HG02623 (cell line): ENCODE results near the gene TEX13A.
"Not testable (repeated sequence)": the region's sequence is repeated elsewhere in the genome, so short reads cannot be mapped to it uniquely, and the experiment has no call there.

Experiments used
- ATAC-seq: cut with Tn5 transposase; IDR thresholded peaks from one replicate; pipeline ENCODE4 v1.9.1; 2021; ENCODE audit warnings: moderate library complexity; ENCODE audit not compliant: unreplicated experiment

TEX13A gene, protein sequence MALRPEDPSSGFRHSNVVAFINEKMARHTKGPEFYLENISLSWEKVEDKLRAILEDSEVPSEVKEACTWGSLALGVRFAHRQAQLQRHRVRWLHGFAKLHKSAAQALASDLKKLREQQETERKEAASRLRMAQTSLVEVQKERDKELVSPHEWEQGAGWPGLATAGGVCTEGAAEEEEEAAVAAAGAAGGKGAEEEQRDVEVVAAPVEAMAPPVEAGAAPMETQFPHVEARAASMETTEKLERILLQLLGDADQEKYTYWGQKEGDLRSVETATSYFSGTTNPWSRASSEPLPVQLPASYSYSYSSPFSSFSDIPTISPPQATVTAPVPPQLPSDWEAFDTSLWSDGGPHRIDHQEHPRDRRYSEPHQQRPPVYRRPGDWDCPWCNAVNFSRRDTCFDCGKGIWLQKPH

DNA sequence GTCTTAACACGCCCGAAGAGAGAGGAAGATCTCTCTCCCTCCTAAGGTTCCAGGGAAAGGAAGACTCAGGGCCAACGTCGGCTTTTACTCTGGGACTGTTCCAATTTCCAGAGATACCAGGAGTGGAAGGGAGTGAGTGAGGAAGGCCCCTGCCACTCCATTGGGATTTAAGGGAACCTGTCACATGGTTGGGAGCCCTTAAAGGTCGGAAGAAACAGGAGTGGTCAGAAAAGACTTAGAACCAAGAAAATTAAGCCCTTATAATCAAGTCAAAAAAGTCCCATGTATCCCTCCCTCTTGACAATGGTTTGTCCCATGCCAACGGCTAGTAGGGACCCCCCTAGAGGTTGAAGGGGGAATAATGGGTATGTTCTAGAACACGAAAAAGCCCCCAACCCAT, at the start of gene TEX13A:
Gene TEX13A, minus strand, starts transcription at position 59 of the 400 bp plus-strand sequence. CDS start 297 bp downstream, outside the sequence.
- no peak for ATAC-seq

DNA sequence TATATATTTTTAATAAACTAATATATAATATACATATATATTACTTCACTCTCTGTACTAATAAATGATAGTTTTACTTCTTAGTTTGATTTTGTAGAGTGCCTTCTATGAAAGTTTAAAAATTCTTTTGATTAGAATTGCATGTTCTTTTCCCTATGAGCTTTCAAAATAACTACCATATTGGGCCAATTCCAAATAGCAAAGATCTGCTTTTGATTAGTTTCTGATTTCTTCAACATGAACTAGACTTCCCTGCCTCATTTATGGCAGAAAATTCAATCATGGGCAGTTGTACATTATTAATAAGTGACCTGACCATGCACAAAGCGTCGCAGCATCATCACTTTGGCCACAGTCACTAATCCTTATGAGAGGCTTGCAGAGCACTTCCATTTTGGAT, 48.9 kb upstream of the TEX13A start:
- no peak for ATAC-seq

DNA sequence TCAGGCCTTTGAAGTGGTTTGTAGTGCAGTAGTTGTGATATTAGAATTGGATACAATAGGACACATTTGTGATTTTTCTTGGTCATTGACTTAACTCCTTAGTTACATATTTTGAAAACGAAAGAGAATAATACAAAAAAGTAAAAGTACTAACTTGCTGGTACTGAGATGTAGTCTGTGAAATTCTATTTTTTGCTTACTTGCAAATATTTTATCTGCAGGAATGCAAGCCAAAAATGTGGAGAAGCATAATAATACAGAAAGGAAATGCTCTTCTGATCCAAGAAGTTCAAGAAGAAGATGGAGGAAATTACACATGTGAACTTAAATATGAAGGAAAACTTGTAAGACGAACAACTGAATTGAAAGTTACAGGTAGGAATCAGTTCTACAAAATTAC, 46.7 kb upstream of the TEX13A start:
- ATAC-seq = no peak

DNA sequence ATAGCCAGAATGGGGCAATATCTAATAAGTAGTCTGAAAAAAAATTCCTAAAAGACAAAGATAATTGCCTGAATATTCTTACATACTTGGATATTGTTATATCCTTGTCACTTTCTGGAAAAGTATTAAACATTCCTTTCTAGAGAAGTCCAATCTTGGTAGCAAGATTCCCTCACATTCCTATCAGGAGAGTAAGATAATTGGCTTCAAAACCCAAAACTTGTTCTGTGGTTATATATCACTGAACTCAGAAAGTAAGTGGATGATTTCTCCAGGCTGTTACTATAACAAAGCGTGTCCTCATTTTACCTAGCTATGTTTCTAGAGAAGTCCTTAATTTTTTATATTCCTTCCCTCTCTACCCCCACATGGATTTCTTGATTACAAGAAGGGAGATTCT, 46.0 kb upstream of the TEX13A start:
- no peak for ATAC-seq

DNA sequence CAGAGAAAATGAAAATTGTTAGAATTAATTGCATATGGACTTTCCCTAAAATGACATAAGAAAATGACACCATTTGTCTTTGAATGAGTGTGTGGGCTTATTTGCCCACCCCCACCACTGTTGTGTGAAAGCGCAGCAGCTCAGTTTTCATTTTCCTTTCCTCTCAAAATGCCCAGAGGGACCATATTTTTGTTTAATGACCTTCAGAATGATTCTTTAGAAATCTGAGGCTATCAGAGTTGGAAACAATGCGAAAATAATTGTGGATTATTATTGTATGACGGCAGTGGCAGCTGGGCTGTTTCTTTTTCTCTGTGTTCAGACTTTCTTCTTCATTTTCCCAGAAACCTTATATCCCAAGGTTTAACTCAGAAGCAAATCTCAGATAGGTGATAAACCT, 44.6 kb upstream of the TEX13A start:
- no peak for ATAC-seq

DNA sequence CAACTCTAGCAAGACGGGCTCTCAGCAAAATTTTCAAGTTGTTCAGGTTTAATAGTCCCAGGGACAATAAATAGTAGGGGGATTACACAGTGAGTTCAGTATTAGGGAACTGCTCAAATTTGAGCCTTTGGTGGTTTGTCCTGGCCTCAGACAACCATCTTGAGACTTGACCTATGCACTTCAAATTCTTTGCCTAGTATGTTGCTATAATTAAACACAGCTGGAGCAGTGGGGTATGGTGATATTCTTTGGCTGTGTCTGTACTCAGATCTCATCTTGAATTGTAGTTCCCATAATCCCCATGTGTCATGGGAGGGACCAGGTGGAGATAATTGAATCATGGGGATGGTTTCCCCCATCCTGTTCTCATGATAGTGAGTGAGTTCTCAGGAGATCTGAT, 43.3 kb upstream of the TEX13A start:
- no peak for ATAC-seq

DNA sequence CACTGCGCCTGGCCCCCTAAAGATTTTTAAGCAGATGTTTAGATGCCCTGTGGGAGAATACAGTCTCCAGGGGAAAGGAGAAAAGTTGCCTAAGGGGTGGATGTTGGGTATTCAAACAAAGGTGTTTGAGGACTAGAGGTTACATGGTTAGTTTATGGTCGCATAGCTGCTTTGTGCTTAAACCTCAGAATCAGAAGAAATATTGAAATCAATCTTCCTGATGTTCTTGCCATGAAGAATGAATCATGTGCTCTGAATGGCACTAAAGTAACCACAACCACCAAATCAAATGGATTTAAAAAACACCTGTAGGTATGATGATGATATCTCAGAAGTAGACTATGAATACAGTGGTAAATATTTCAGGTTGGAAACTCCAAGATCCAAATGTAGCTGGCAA, 42.7 kb upstream of the TEX13A start:
- no peak for ATAC-seq

DNA sequence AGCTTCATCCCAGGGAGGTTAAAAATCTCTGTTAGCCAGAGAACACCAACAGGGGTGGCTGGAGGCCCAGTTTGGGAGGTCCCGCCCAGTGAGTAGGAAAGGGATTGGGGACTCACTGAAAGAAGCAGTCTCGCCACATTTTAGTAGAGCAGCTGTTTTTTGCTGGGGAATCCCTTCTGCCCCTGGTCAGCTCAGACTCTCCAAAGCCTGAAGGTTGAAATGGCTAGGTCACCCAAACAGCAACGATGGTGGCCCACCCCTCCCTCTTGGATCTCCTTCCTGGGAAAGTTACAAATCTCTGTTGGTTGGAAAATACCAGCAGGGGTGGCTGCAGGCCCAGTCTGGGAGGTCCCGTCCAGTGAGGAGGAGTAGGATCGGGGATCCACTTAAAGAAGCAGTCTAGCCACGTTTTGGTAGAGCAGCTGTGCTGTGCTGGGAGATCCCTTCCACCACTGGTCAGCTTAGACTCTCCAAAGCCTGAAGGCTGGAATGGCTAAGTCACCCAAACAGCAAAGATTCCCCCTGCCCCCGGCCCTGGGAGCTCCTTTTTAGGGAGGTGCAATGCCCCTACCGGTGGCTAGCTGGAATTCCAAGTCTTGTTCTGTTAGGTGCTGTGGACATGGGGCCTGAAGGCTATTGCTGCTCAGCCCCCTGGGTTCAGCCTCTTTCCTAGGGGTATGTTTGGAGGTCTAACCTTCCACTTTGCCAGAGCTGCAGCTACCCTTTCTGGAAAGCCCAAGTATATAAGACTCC, 40.0 kb upstream of the TEX13A start:
- no peak for ATAC-seq

DNA sequence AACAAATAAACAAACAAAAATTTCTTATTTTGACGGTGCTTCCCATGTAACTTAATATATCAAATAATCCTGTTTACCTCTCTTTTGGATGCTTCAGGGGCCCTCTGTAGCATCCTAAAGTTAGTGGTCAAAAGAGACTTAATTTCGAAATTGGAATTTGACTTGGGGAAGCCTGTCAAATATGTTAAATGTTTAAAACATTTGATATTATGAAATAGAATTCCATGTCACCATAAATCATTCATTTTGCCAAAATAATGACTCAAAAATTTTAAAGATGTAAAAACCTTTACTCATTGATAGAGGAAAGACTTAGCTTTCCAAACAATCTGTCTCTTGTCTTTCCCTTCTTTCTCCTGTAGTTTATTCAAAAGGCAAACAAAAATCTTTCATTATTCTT, 20.6 kb upstream of the TEX13A start:
- no peak for ATAC-seq

DNA sequence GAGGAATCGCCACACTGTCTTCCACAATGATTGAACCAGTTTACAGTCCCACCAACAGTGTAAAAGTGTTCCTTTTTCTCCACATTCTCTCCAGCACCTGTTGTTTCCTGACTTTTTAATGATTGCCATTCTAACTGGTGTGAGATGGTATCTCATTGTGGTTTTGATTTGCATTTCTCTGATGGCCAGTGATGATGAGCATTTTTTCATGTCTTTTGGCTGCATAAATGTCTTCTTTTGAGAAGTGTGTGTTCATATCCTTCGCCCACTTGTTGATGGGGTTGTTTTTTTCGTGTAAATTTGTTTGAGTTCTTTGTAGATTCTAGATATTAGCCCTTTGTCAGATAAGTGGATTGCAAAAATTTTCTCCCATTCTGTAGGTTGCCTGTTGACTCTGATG, 16.9 kb upstream of the TEX13A start:
- ATAC-seq = not testable (repeated sequence)

DNA sequence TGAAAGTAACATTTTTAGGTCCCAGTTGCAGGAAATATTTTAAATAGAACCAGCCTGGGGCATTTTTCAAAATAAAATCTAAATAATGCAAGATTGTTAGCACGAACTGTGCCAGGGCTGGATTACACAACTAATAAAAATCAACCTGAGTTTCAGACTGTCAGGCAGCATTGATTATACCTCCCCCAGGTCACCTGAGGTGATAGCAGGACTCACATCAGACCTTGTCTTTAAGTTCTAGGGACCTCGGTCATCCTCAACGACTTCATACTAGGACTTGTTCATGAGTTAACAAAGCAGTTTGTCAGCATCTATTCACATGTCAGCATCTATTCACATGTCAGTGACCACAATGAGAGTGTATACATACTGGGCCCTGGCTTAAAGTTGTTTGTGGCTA, 8.7 kb upstream of the TEX13A start:
- no peak for ATAC-seq

DNA sequence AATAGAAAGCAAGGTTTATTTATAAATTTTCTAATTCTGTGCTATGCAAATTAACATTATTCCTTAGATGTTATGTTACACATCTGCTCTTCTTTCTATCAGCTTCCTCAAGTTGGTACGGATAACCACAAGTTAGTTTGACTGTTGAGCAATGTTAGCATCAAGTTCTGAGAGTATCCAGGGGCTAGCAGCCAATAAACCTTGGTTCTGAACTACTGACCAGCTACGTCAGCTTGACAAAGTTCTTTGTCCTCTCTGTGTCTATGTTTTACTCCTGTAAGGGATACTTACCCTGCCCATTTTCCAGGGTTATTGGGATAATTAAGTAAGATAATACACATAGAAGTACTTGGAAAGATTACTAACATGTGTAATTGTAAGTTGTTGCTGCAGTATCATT, 8.1 kb upstream of the TEX13A start:
- ATAC-seq = no peak

DNA sequence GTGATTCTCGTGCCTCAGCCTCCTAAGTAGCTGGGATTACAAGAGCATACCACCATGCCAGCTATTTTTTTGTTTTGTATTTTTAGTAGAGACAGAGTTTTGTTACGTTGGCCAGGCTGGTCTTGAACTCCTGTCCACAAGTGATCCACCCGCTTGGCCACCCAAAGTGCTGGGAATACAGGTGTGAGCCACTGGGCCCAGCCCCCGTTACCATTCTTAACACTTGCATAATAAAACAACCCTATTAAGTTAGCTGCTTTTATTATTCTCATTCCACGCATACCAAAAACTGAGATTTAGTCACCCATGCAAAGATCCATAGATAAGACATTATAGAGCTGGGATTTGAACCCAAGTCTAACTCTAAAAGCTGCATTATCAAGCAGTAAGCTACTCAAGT, 6.0 kb upstream of the TEX13A start:
- ATAC-seq = no peak

DNA sequence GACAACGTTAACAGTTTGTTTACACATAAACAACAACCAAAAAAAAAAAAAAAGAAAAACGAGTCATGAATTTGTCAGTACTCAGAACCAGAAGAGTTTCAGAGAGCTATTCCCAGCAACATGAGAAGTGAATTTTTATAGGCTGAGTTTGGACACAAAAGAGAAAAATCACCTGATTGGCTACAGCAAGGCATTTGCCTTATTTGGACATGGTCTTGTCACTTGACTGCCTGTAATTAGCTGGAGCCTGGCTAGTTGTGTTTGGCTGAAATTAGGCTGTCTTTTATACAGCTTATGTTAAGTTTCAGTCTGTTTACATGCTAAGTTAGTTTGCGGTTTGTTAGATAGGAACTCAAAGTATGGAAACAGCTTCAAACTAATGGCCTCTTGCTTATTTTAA, 880 bp upstream of the TEX13A start:
- no peak for ATAC-seq

DNA sequence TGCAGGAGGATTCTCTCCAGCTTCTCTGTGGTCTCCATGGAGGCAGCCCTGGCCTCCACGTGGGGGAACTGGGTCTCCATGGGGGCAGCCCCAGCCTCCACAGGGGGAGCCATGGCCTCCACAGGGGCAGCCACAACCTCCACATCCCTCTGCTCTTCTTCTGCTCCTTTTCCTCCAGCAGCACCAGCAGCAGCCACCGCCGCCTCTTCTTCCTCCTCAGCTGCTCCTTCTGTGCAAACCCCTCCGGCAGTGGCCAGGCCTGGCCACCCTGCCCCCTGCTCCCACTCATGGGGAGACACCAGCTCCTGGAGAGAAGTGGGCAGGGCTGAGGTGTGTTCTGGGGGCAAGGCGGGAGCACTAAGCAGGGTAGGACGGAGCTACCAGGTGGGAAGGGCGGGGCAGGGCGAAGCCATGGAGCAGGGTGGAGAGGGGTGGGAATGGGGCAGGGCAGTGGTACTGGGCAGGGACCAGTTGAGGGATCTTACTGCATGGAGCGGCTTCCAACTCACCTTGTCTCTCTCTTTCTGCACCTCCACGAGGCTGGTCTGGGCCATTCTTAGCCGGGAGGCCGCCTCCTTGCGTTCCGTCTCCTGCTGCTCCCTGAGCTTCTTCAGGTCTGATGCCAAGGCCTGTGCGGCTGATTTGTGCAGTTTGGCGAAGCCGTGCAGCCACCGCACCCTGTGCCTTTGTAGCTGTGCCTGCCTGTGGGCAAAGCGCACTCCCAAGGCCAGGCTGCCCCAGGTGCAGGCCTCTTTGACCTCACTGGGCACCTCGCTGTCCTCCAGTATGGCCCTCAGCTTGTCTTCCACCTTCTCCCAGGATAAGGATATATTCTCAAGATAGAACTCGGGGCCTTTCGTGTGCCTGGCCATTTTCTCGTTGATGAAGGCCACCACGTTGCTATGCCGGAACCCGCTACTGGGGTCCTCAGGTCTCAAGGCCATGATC, 766 bp downstream of the TEX13A start:
- ATAC-seq = no peak

DNA sequence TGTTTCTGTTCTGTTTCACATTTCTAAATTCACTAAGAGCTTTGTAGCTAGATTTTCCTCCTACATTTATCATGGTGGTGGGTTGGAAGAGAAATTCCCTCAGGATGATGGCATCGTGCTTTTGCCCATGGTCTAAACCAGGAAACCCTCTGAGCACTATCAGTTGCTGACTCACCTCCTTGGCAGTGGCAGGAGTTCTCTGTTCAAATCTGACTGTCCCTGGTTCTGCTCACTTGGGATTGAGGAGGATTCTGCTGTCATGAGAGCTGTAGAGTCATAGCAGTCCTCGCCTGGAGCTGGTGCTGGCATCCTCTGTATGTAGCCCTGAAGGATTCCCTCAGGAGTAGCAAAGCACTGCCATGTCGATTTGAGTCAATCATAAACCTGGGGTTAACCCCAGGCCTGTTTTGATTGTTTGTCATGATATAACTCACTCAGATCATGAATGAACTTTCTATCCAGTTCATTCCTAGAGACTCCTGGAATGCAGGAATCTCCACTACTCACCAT, 9.4 kb downstream of the TEX13A start:
- ATAC-seq = no peak

DNA sequence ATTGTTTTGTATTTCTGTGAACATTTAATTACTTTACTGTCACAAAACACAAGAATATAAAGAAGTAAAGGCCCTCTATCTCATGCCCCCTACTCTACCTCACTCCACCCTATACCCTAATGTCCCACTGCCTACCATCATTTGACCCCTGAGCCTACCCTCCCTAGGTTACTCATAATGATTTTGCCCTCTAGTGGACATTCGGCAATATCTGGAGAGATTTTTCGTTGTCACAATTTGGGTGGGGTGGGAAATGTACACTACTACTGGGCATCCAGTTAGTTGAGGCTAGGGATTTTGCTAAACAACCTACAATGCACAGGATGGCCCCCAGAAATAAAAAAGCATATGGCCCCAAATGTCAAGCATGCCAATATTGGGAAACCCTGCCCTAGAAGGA, 10.2 kb downstream of the TEX13A start:
- ATAC-seq = no peak

DNA sequence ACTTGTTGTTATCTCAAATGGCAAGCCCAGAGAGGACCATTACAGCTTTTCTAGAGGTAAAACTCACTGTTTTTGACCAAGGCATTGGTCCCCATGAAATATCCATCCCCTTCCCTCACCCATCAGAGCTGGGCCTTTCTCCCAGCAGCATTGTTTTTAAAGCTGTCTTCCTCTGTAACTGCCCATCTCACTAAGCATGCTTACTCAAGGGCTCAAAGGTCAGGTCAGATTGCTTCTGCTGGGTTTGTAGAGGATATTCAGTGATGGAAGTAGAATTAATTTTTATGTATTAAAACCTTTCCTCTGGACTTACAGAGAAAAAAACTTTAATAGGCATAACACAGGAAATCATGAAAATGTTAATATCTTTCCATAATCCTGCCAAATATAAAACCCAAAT, 11.1 kb downstream of the TEX13A start:
- ATAC-seq = no peak

DNA sequence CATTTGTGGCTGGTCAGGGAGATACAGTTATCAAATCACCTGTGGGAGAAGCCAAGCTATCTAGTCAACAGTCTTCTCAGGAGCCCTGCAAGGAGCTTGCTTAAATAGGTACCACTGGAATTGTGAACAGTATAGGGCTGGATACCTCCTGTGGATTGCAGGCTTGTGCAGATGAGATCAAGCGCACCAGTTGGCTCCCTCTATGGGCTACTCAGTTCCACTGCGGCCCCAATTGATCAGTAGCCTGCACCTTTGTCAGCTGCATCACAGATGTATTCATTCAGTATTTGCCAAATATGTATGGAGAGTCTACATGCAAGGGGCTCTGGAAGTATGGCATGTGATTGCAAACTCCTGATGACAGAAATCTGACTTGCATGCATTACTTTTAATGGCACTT, 28.6 kb downstream of the TEX13A start:
- no peak for ATAC-seq

DNA sequence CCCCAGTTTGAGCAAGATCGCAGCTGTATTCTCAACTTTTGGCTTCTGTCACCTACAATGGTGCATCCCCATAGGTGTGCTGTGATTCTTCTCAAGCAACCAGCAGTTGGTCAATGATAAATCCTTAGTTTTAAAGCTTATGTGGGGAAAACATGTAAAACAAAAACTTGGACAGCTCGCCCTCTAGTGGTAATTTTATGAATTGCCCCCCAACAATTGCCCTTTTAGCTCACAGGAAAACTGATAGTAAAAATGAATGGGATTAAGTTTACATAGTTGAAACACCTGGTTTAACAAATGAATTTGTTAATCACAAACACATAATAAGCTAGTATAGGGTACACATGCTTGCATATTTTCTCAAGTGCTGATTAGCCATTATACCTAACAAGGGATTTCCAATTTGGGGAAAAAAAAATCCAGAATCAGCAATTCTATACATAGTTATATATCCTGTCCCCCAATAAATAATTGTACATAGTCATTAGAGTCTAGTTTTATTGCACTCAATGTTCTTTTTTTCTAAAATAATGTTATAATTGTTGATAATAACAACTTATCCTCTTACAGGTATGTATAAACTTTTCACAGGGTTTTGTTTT, 30.1 kb downstream of the TEX13A start:
- ATAC-seq = no peak

DNA sequence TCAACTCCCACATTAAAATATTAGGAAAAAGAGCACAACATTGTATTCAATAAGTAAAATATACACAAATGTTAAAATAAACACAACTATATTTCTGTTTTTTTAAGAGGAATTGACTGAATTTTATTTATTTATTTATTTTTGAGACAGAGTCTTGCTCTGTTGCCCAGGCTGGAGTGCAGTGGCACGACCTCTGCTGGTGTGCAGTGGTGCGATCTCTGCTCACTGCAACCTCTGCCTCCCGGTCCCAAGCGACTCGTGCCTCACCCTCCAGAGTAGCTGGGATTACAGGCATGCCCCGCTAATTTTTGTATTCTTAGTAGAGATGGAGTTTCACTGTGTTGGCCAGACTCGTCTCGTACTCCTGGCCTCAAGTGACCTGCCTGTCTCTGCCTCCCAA, 31.4 kb downstream of the TEX13A start:
- ATAC-seq = no peak
